GM19467 (cell line): ENCODE results near the gene TRMT2A.
"Not testable (repeated sequence)": the region's sequence is repeated elsewhere in the genome, so short reads cannot be mapped to it uniquely, and the experiment has no call there.

ENCODE experiments used
- ATAC-seq: cut with Tn5 transposase; IDR thresholded peaks from one replicate; pipeline ENCODE4 v1.9.1; 2021; ENCODE audit warnings: mild to moderate bottlenecking, moderate library complexity; ENCODE audit not compliant: unreplicated experiment

The TRMT2A gene, protein sequence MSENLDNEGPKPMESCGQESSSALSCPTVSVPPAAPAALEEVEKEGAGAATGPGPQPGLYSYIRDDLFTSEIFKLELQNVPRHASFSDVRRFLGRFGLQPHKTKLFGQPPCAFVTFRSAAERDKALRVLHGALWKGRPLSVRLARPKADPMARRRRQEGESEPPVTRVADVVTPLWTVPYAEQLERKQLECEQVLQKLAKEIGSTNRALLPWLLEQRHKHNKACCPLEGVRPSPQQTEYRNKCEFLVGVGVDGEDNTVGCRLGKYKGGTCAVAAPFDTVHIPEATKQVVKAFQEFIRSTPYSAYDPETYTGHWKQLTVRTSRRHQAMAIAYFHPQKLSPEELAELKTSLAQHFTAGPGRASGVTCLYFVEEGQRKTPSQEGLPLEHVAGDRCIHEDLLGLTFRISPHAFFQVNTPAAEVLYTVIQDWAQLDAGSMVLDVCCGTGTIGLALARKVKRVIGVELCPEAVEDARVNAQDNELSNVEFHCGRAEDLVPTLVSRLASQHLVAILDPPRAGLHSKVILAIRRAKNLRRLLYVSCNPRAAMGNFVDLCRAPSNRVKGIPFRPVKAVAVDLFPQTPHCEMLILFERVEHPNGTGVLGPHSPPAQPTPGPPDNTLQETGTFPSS

GRCh38 chr22:20116951-20117632 lies at the start of gene TRMT2A:
TRMT2A (minus strand) TSS chr22:20117226; CDS start chr22:20116906, 320 bp downstream.
- peak; percentile 71 for ATAC-seq

- ATAC-seq: no peak
Measured at GRCh38 chr22:20166703-20167102, 49.7 kb upstream of the TRMT2A start.

GRCh38 chr22:20165913-20166312 lies 48.9 kb upstream of the TRMT2A start:
- ATAC-seq: no peak

DNA sequence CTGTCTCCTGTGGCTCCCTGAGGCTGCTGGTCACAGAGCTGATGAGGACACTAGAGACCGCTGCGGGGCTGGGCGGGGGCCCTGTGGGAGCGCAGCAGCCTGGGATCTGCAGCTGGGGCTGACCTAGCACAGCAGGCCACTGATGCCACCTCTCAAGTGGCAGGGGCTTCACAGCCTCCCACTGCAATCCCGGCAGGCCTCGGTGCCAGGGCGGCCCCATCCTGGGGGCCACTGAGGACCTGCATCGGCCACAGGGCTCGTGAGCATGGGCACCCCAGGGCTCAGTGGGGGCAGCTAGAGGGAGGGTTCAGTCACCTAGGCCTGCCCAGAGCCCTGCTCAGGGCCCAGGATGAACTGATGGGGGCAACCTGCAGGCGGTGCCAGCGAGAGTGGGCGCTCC lies 48.4 kb upstream of the TRMT2A start:
- ATAC-seq: no peak

GRCh38 chr22:20164863-20165262 lies 47.8 kb upstream of the TRMT2A start:
- ATAC-seq: no peak

DNA sequence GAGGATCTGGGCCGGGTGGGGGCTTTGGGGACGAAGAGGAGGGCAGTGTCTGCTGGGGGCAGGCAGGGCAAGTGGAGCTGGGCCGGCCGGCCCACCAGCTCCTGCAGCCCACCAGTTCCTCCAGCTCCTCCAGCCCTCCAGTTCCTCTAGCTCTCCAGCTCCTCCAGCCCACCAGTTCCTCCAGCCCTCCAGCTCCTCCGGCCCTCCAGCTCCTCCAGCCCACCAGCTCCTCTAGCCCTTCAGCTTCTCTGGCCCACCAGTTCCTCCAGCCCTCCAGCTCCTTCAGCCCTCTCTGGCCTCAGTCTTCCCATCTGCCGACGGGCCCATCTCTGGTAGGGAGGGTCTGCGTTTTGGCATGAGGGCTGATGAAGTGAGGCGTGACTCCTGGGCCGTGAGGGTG lies 43.0 kb upstream of the TRMT2A start:
- ATAC-seq: no peak

- not testable (repeated sequence) for ATAC-seq
Measured at GRCh38 chr22:20159531-20159930, 42.5 kb upstream of the TRMT2A start.

DNA sequence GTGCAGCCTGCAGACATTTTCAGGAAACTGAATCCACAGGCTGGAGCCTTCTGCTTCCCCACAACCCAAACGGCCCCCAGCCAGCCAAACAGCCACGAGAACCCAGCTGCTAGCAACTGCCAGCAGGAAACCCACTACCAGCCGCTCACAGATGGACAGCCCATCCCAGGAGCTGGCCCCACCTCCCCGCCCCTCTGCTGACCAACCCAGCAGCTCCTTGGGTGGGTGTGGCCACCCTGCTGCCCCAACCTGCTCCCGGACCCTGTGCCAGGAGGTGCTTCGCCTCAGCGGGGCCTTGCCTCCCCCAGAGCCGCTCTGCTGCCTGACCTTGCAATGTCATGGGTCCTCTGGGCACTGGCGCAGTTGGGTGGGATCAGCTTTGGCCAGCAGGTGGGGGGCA lies 42.0 kb upstream of the TRMT2A start:
- no peak for ATAC-seq

DNA sequence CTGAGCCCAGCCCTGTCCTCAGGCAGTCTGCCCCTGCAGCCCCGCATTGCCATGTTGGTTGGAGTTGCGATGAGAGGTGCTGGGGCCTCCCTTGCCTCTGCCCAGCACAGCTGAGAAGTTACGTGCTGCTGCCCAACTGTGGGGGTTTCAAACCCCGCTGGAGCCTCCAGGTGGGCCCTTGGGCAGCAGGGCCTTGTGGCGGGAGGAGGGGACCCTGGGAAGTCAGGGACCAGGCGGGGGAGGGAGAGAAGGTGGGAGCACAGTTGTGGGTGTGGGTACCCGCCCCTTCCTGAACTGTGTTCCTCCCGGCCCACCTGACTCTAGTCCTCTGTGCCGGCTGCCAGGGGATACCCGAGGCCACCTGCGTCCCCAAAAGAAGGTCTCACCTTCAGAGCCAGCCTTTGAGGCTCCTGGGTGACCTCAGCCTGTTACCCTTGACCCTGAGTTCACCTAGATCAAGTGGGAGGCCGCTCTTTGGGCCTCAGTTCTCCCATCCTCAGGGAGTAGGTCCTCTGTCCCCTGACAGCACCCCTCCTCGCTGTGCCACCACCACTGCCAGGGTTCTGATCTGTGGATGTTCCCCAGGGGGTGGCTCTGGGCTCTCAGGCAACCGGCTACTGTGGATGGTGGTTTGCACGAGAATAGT lies 41.5 kb upstream of the TRMT2A start:
- no peak for ATAC-seq

DNA sequence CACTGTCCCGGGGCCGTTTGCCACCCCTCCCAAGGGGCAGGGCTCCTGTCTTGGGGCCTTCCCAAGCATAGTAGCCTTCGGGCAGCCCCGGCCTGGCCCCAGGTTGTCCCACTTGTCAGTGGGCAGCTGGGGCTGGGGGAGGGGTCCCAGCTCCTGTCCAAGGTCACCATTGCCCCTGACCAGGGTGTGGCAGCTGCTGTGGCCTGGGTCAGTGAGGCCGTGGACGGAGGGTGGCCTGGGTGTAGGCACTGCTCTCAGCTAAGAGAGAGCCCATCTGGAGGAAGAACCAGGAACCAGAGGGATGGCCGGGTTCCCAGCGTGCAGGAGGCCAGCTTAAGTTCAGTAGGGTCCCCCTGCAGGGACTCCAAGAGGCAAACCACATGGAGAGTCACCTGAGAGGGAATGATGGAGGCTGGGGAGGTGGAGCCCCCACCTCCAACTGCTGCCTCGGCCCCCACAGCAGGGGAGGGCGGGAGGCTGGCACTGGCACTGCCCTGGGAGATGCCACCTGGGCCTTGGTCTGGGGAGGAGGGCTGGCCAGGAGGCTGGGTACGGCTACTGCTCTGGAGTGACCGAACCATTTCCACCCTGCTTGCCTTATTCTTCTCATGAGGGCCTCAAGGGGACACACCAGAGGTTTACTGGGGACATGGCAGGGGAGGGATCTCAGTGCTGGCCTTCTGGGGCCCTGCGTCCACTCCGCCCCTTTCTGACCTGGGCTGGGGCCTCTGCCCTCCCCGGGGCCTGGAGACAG lies 40.6 kb upstream of the TRMT2A start:
- no peak for ATAC-seq

GRCh38 chr22:20156611-20157429 lies 39.8 kb upstream of the TRMT2A start:
- ATAC-seq: no peak

GRCh38 chr22:20156042-20156389 lies 39.0 kb upstream of the TRMT2A start:
- no peak for ATAC-seq

- no peak for ATAC-seq
Measured at GRCh38 chr22:20155330-20156041, 38.5 kb upstream of the TRMT2A start.

DNA sequence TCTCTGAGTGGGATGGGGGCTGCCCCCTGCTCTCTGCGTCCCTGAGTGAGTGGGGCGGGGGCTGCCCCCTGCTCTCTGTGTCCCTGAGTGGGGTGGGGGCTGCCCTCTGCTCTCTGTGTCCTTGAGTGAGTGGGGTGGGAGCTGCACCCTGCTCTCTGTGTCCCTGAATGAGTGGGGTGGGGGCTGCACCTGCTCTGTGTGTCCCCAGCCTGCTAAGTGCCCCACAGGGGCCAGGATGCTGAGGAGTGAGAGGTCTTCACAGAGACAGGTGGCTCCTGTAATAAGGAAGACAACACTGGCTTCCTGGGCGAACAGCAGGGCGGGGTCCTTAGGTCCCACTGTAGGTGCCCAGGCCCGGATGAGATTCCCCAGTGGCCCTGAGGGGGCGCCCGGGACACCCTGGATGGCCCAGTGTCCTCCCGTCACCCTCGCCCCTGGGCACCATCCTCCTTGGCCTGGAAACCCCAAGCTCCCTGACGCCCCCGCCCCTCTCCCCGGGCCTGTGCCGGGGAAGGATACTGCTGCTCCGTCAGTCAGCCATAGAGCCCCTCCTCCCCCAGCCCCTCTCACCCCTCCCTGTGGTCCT lies 37.7 kb upstream of the TRMT2A start:
- no peak for ATAC-seq

GRCh38 chr22:20153945-20154344 lies 36.9 kb upstream of the TRMT2A start:
- no peak for ATAC-seq

DNA sequence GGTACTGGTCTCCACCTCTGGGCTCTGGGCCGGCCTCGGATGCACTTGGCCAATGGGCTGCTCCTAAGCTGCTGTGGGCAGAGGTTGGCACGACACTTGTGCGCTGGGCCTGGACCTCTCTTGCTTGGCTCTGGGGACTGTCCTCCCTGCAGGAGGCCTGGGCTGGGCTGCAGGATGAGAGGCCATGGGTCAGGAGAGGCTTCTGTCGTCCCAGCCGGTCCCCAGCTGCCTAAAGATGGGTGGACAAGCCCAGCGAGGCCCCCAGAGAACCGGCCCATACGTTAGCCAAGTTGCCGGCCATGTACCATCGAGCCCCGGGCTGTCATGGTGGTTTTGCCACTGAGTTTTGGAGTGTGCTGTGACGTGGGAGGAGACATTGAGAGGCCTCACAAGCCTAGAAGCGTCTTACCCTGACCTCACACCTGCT lies 35.5 kb upstream of the TRMT2A start:
- no peak for ATAC-seq

GRCh38 chr22:20151276-20151588 lies 34.2 kb upstream of the TRMT2A start:
- ATAC-seq: no peak

- no peak for ATAC-seq
Measured at GRCh38 chr22:20150381-20151275, 33.6 kb upstream of the TRMT2A start, which contains the start of gene CCDC188. CCDC188 (minus strand) TSS chr22:20151055; CDS start chr22:20150986, 69 bp downstream.
